ENCODE measurements around the gene SLC6A6.

The SLC6A6 gene

DNA sequence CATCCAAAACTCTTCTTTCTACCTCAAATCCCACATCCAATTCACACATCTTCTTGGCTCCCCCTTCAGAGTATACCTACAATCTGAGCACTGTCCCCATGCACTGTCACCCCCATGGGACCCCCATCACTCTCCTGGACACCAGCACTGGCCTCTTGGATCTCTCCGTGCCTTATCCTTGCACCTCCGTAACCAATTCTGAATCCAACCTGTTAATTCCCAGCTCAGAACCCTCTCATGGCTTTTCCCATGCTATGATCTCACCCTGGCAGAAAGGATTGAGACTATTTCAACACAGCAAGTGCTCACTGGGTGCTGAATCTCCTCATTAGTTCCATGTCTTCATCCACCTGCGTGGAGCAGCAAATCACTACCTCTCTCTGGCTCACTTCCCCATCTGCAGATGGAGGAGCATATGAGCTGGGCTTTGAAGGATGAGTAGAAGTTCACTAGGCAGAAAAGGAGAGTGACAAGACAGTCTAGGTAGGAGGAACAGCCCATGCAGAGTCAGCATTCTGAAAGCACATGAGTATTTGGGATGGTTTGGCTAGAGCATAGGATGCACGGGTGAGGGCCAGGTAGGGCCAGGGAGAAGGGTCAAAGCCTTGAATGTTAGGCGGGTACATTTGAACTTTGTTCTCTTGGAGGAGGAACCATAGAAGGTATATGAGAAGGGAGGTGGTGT is 48.7 kb downstream of the SLC6A6 start:
- TF ChIP-seq GATA3 (IDR thresholded peaks at IDR 0.05; ENCODE audit: low read depth, low read length): no peak
- no peak for TF ChIP-seq GATA2 (IDR thresholded peaks at IDR 0.05; ENCODE audit: low read depth, low read length)

DNA sequence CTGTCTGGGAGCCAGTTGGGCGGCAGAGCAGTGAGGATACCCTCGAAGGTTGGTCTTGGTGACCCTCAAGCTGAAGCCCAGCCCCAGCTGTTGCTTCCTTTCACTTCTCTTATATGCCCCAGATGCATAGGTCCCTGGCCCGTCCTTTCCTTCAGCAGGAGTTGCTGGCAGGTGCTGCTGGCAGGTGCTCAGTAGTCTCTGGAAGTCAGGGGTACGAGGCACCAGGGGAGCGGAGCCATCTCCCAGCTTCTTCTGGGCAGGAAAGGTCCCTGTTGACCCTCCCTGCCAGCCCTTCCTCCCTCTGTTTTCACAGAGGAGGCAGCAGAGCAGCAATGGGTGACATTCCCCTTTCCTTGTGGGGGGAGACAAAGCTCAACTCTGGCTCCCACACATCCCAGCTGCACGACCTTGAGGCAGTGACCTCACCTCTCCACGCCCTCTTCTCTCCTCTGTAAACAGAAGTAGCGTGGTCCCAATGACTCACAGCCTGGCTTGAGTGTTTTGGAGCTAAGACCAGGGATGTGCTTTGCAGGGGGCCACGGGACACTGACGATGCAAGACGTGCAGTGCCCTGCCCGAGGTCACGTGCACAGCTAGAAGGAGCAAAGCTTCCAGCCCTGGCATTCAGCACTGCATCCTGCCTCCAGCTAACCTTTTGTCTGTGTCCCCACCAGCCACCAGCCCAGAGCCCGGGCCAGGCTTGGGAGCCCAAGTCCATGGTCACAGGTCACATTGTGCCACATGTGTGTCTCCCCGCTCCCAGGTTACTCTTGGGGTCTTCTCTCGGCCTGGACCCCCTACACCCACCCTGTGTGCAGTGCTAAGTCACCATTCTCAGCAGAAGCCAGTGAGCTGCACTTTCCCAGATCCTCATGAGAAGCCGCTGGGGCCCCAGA is 49.7 kb downstream of the SLC6A6 start:
- TF ChIP-seq GATA3 (IDR thresholded peaks at IDR 0.05; ENCODE audit: low read depth, low read length): no peak
- TF ChIP-seq GATA2 (IDR thresholded peaks at IDR 0.05; ENCODE audit: low read depth, low read length): no peak

DNA sequence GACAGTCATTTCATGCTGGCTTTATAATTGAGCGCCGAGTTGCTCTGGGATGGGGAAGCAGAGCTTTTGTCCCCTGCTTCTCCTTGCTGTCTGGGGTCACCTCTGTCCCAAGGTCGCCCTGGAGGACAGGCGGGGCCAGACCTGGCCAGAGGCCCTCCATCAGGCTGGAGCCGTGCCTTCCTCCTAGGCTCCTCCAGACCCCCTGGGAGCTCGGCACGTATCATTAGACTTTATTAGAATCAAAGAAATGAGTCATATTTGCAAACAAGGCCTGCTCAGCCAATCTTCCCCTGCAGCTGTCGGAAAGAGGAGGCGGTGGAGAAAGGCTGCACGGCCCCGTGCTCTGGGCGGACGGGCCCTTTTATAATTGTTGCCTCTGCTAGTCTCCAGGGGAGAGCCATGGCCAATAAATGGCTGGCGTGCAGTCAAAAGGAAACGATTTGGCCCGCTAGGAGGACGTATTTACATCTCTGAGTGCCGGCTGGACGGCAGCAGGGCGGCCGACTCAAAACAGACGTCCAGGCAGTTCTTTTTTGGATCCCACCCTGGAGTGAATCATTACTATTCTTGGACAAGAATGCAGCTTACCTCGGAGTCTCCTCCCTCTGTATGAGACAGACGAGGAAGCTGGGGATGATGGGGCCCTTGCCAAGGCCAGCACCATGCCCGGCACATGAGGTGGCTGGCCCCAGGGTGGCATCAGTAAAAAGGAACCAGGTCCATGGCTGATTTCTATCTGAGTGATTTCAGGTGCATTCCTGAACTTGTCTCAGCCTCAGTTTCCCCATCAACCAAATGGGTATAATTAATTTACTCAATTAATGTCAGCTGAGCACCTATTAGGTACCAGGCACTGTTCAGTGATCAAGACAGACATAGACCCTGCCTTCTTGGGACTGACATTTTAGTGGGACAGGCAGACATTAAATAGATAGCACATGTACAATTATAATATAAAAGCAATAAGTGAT is 50.6 kb downstream of the SLC6A6 start:
- no peak for TF ChIP-seq GATA3 (IDR thresholded peaks at IDR 0.05; ENCODE audit: low read depth, low read length)

DNA sequence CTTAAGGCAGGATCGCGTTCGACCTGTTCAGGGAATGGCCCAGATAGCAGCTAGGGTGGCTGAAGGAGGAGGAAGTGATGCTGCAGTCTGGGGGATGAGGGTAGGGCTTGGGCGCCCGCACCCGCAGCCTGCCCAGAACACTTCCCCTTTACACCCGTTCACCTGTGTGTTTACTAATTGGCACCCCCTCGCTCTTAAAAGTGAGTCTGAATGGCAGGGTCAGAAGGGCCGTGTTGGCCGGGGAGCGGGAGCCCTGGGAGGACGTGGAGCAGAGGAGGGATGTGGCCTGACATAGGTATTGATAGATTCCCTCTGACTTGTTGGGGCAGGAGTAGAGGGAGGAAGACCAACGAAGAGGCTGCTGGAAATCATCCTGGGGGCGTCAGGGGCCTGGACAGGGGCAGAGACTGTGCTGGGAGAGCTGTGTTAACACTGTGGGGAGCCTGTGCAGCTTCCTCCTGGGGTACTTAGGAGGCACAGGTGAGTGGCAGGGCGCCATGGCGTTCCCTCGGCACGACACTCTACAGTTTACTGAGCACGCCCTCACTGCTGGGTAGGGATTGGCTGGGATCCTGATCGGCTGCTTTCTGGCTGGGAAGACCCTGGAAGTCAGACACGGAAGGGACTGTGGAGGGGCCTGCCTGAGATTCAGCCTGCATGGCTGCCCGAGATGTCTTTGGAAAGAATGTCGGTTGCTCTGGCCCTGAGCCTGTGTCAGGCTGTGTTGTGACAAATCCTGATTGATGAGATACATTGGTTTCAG is 51.7 kb downstream of the SLC6A6 start:
- TF ChIP-seq GATA3 (IDR thresholded peaks at IDR 0.05; ENCODE audit: low read depth, low read length) (no peak), GATA2 (IDR thresholded peaks at IDR 0.05; ENCODE audit: low read depth, low read length) (no peak)

DNA sequence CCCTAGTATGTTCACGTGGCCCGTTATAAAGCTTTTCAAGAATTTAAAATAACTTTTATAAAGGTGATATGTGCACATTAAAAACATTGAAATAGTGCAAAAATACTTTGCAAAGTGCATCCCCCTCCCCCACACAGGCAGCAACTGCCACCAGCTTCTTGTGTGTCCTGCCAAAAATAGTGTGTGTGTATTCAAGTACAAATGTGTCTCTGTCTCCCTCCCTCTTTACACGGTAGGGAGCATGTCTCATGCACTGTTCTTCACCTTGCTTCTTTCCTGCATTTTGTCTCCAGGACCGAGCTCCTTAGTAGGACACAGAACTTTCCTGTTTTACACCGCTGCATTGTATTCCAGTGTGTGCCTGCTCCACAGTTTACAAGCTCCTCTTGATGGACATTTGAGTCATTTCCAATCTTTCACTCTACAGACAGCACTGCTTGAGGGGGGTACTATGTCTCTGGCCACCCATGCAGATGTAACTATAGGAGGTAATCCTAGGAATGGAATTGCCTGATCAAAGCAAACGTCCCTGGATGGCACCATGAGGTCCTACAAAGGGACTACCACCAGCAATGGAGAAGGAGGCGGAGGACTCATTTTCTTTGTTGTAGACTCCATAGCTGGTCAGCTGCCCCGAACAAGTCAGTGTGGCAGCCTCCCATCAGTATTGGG is 52.4 kb downstream of the SLC6A6 start:
- no peak for TF ChIP-seq GATA3 (IDR thresholded peaks at IDR 0.05; ENCODE audit: low read depth, low read length)
- TF ChIP-seq GATA2 (IDR thresholded peaks at IDR 0.05; ENCODE audit: low read depth, low read length): no peak

DNA sequence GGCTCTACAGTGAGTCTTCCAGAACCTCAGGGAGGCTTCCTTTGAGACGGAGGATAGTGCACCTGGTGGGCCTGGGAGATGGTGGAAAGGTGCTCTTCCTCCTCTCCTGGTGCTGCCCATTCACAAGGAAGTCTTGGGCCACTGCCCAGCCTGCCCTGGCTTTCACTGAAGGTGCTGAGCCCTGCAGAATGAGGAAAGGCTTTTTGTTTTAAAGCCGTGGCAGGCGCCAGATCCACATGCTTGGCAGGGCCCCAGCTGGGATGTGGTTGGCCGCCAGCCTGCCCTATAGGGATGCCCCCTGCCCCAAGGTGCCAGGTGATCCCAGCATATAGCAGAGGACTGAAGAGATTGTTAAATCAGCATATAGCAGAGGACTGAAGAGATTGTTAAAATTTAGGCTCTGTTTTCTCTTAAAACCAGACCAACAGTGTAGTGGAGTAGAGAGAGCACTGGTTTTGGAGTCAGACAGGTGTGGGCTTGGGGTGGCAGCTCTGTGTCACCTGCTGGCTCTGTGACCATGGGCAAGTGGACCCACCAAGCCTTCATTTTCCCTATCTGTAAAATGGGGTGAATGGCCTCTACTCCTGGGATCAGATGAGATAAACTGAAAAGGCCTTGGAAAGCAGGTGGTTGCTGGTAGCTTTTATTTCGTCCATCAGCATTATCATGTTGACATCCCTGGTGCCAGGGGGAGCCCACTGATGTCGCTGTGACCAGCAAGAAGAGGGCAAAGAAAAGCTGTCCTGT is 53.3 kb downstream of the SLC6A6 start:
- TF ChIP-seq GATA2 (IDR thresholded peaks at IDR 0.05; ENCODE audit: low read depth, low read length) (no peak), GATA3 (IDR thresholded peaks at IDR 0.05; ENCODE audit: low read depth, low read length) (no peak)

DNA sequence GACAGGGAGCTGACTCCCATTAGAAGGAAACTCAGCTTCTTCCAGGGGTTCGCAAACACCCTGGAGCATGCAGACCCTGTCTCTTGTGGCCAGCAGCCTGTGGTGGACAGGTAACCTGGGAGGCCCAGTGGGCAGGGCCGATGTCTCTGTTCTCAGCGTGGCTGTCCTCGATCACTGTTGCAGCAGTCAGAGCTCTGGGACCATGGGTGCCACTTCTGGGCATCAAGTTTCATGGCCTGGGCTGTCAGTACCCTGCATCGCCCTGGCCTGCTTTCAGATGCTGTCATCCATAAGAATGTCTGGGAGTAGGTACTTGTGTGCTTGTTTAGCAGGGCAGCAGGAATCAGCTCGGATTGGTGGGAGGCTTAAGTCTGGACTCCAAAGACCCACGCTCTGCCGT is 54.4 kb downstream of the SLC6A6 start:
- TF ChIP-seq GATA3 (IDR thresholded peaks at IDR 0.05; ENCODE audit: low read depth, low read length) (no peak), GATA2 (IDR thresholded peaks at IDR 0.05; ENCODE audit: low read depth, low read length) (no peak)

DNA sequence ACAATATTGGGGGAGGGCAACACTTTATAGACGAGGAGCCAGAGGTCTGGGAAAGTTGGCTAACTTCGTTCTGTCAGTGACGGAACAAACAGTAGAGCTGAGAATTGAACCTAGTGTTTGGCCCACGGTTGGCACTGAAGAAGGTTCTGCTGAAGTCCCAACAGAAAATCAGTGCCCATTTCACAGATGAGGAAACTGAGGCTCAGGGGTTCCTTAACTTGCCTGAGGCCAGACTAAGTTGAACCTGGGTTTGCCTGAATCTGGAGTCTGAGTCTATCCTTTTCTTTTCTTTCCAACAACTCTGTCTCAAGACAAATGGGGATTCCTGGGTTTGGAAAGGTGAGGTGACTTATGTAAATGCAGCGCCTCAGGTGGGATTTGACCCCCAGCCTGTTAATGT is 55.1 kb downstream of the SLC6A6 start:
- TF ChIP-seq GATA3 (IDR thresholded peaks at IDR 0.05; ENCODE audit: low read depth, low read length) (no peak), GATA2 (IDR thresholded peaks at IDR 0.05; ENCODE audit: low read depth, low read length) (no peak)

DNA sequence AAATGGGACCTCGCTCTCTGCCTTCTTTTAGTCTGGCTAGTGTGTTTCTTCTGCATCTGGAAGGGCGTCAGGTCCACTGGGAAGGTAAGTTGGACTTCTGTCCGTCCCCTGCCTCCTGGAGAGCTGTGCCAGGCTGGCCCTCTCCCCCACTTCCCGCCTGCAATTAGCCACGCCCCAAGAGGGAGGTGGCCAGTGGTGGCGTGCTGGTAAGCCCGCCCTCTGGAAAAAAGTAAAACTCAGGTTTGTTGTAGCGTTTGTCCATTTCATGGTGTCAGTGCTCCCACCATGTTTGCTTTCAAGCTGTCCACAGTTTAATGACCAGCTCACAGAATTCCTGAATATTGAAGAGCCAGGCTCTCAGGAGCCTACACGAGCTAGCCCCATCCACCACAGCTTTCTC is 55.6 kb downstream of the SLC6A6 start:
- TF ChIP-seq GATA3 (IDR thresholded peaks at IDR 0.05; ENCODE audit: low read depth, low read length): no peak
- TF ChIP-seq GATA2 (IDR thresholded peaks at IDR 0.05; ENCODE audit: low read depth, low read length): no peak

DNA sequence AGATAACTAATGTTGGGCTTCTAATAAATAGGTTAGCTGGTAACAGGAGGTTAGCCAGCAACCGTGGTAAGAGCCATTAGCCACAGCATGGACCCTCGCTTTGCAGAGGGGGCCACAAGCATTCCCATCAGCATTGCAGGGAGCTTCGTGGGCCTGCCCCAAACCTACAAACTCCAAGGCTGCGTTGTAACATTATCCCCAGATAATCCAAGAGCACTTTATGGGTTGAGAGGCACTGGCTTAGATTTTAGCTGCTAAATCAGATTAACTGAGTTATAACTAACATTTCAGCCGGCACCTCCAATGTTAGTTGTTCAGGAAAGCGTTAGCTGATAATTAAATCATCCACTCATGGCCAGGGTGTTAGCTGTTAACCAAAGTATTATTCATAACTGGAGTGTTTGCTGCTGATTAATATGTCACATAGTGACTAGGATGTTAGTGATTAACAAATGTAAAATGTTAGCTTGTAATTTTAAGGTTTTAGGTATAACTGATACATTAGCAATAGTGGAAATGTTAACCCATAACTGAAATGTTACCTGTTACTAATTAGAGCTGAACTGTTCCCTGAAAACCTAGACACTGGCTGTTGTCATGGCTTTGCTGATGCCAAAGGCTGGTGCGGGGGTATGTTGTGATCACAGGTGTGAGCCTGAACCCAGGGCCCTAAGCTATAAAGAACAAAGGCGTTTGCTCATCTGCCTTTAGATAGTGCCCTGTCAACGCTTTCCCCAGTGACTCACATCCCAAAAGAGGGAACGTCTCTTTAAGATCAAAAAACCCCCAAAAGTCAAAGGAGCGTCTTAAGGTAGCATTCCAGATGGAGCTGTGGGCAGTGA is 56.2 kb downstream of the SLC6A6 start:
- TF ChIP-seq GATA3 (IDR thresholded peaks at IDR 0.05; ENCODE audit: low read depth, low read length): no peak
- TF ChIP-seq GATA2 (IDR thresholded peaks at IDR 0.05; ENCODE audit: low read depth, low read length): no peak

DNA sequence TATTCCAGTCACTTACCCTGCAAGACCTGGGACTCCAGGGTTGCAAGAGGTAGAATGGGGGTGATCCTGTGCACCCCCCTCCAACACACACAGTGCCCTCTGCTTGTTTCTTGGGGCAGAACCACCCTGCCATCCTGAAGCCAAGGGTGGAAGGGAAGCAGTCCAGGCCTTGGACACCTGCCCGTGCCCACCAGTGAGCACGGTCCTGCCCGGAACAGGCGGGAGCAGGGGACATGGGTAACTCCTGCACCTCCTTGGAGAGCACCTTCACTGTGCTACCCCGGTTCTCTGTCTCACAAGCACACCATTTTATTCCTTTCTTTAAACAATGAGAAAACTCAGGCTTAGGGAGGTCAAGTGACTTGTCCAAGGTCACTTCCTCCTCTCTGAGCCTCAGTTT is 57.0 kb downstream of the SLC6A6 start:
- TF ChIP-seq GATA2 (IDR thresholded peaks at IDR 0.05; ENCODE audit: low read depth, low read length): no peak
- no peak for TF ChIP-seq GATA3 (IDR thresholded peaks at IDR 0.05; ENCODE audit: low read depth, low read length)

Data from SH-SY5Y (cell line).